ES-I3 (cell line): ENCODE measurements around the gene SLC22A1.
"Not testable (repeated sequence)": the region's sequence is repeated elsewhere in the genome, so short reads cannot be mapped to it uniquely, and the experiment has no call there.

ENCODE experiments used
- H3K36me3 ChIP-seq: 2 replicates; pipeline ENCODE4 v1.6.1; 2013; ENCODE audit warnings: mild to moderate bottlenecking, low read length, control low read depth, moderate library complexity; ENCODE audit not compliant: insufficient read depth
- H3K4me1 ChIP-seq: 2 replicates; pipeline ENCODE4 v1.6.1; 2013; ENCODE audit warnings: mild to moderate bottlenecking, control low read depth, low read length; ENCODE audit not compliant: insufficient read depth
- H3K9ac ChIP-seq: 2 replicates; pipeline ENCODE4 v1.6.1; 2013; ENCODE audit warnings: low read depth, mild to moderate bottlenecking, low read length, moderate library complexity
- H3K9me3 ChIP-seq: 2 replicates; pipeline ENCODE4 v1.6.1; 2013; ENCODE audit warnings: mild to moderate bottlenecking, low read length, moderate library complexity; ENCODE audit not compliant: control insufficient read depth, insufficient read depth

SLC22A1 gene

DNA sequence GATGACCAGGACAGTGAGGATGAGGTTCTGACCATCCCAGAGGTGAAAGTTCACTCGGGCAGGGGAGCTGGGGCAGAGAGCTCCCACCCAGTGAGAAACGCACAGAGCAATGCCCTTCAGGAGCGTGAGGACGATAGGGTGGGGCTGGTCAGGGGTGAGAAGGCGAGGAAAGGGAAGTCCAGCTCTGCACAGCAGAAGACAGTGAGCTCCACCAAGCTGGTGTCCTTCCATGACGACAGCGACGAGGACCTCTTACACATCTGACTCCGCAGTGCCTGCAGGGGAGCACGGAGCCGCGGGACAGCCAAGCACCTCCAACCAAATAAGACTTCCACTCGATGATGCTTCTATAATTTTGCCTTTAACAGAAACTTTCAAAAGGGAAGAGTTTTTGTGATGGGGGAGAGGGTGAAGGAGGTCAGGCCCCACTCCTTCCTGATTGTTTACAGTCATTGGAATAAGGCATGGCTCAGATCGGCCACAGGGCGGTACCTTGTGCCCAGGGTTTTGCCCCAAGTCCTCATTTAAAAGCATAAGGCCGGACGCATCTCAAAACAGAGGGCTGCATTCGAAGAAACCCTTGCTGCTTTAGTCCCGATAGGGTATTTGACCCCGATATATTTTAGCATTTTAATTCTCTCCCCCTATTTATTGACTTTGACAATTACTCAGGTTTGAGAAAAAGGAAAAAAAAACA is 16.6 kb upstream of the SLC22A1 start:
- H3K36me3 ChIP-seq: peaks cover 8% of the 10 kb centered on the region; the same call in 1 of the 2 replicates
- no peaks in the 10 kb centered on the region for H3K9me3 ChIP-seq
- no peak overlapping the region for H3K9ac ChIP-seq
- H3K4me1 ChIP-seq: no peaks in the 10 kb centered on the region

DNA sequence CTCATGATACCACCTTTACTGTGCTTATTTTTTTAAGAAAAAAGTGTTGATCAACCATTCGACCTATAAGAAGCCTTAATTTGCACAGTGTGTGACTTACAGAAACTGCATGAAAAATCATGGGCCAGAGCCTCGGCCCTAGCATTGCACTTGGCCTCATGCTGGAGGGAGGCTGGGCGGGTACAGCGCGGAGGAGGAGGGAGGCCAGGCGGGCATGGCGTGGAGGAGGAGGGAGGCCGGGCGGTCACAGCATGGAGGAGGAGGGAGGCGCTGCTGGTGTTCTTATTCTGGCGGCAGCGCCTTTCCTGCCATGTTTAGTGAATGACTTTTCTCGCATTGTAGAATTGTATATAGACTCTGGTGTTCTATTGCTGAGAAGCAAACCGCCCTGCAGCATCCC is 15.6 kb upstream of the SLC22A1 start:
- H3K36me3 ChIP-seq: peaks cover 8% of the 10 kb centered on the region; the same call in 1 of the 2 replicates
- no peaks in the 10 kb centered on the region for H3K9me3 ChIP-seq
- H3K4me1 ChIP-seq: no peaks in the 10 kb centered on the region
- H3K9ac ChIP-seq: no peak overlapping the region

- peaks cover 8% of the 10 kb centered on the region; the same call in 1 of the 2 replicates for H3K36me3 ChIP-seq
These were observed 14.9 kb upstream of the SLC22A1 start for GRCh38 chr6:160106701-160107100.

DNA sequence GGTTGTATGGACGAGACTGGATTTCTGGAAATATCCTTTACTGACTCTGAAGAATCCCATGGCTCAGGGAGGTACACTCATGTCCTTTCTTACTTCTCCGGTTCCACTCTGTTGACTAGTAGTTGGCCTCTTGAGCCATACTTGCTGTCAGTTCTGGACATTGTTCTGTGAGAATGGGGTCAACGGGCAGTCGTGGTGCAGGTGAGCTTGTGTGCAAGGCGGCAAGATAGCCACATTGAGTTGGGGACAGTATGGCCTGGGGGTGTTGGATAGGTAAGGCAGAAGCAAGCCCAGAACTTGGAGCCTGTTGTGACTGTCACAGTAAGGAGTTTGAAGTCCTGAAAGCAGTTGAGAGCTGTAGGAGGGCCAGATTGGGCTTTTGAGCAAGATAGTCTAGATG is 13.5 kb upstream of the SLC22A1 start:
- Histone ChIP-seq H3K36me3 (peaks cover 8% of the 10 kb centered on the region; the same call in 1 of the 2 replicates), H3K4me1 (peaks cover 7% of the 10 kb centered on the region; the same call in 1 of the 2 replicates), H3K9me3 (no peaks in the 10 kb centered on the region), H3K9ac (no peak overlapping the region)

More at GRCh38 chr6:160106701-160107100, 14.9 kb upstream of the SLC22A1 start:
- Histone ChIP-seq H3K9ac (no peak overlapping the region), H3K4me1 (peaks cover 3% of the 10 kb centered on the region; the same call in 1 of the 2 replicates), H3K9me3 (no peaks in the 10 kb centered on the region)

GRCh38 chr6:160110586-160111123 is 11.0 kb upstream of the SLC22A1 start:
- 0 out of 2 replicates have a peak, but pooled peaks cover 2% of the 10 kb centered on the region for H3K36me3 ChIP-seq
- no peak overlapping the region for H3K9ac ChIP-seq
- H3K4me1 ChIP-seq: peaks cover 7% of the 10 kb centered on the region; the same call in 1 of the 2 replicates
- H3K9me3 ChIP-seq: no peaks in the 10 kb centered on the region

GRCh38 chr6:160111806-160112205 is 9.8 kb upstream of the SLC22A1 start:
- peaks cover 7% of the 10 kb centered on the region; the same call in 1 of the 2 replicates for H3K4me1 ChIP-seq
- no peaks in the 10 kb centered on the region for H3K9me3 ChIP-seq
- no peak overlapping the region for H3K9ac ChIP-seq
- no peaks in the 10 kb centered on the region for H3K36me3 ChIP-seq

GRCh38 chr6:160112628-160113299 is 8.9 kb upstream of the SLC22A1 start:
- Histone ChIP-seq H3K36me3 (no peaks in the 10 kb centered on the region), H3K9me3 (peaks cover 2% of the 10 kb centered on the region; the same call in 1 of the 2 replicates), H3K9ac (no peak overlapping the region), H3K4me1 (peaks cover 7% of the 10 kb centered on the region; the same call in 1 of the 2 replicates)

- H3K4me1 ChIP-seq, H3K9me3 ChIP-seq: not testable (repeated sequence)
These were observed 7.1 kb upstream of the SLC22A1 start for GRCh38 chr6:160114536-160114935.

DNA sequence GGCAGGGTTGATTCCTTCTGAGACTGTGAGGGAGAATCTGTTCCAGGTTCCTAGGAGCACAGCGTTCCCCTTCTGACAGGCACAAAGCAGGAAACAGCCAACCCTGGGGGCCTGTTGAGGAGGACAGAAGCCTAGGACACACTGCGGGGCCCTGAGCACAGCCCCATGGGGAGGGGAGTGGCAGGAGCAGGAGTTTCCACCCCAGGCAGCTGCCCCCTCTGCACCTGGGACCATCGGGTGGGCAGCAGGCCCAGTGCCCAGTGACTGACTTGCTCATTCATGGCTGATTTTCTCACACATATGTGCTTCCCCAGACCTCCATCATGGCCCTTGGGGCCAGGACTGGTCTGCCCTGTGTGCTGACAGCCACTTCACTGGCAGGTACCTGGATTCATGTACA is 6.2 kb upstream of the SLC22A1 start:
- Histone ChIP-seq H3K36me3 (no peaks in the 10 kb centered on the region), H3K4me1 (peaks cover 7% of the 10 kb centered on the region; the same call in 1 of the 2 replicates), H3K9me3 (peaks cover 8% of the 10 kb centered on the region), H3K9ac (no peak overlapping the region)

More at GRCh38 chr6:160114536-160114935, 7.1 kb upstream of the SLC22A1 start:
- not testable (repeated sequence) for H3K9ac ChIP-seq, H3K36me3 ChIP-seq

DNA sequence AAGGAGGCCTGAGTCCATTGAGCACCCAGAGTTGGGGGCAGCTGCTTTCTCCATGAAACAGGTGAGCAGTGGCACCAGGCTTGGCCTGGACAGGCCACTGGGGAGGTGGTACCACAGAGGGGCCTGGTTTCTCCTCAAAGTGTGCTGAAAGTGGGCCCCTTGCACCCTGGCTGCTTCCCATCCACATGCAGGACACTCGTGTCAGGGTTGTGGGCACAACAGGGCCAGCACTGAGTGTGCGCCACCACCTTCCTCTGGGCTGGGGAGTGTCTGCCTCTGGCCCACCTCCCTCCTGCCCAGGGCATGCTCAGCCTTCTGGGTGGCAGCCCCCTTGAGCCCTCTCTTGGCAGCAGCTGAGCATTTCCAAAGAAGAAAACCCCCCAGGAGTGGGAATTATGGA is 5.2 kb upstream of the SLC22A1 start:
- H3K9ac ChIP-seq: no peak overlapping the region
- H3K36me3 ChIP-seq: no peaks in the 10 kb centered on the region
- peaks cover 5% of the 10 kb centered on the region; the same call in 1 of the 2 replicates for H3K4me1 ChIP-seq
- H3K9me3 ChIP-seq: peaks cover 8% of the 10 kb centered on the region

- H3K4me1 ChIP-seq: 0 out of 2 replicates have a peak, but pooled peaks cover under 1% of the 10 kb centered on the region
- H3K9me3 ChIP-seq: peaks cover 8% of the 10 kb centered on the region
- no peak overlapping the region for H3K9ac ChIP-seq
- H3K36me3 ChIP-seq: no peaks in the 10 kb centered on the region
These were observed 4.5 kb upstream of the SLC22A1 start for GRCh38 chr6:160117137-160117536.

DNA sequence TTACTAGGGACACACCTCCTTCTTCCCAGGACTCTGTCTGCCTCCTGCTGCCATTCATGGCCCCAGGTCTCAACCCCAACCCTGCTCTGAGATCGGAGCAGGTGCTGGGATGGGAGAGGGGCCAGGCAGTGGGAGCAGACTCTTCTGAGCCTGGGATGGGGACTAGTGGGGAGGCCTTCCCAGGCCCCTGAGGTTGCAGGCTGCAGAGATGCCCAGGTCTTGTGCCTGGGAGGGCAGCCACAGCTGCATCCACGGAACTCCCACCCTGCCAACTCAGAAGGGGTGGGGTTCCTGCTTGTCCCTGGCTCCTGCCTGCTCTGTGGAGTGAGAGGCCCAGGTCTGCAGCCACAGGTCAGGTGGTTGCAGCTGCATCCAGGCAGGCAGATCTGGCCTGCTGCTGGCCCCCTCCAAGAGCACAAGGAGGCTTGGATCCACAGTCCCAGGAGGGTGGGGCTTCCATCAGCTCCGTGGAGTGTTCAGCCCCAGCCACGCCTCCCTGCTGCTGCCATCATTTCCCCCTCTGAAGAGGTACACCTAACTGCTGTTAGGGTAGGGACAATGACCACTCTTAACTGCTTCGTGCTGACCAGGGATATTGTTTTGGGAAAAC is 2.9 kb upstream of the SLC22A1 start:
- Histone ChIP-seq H3K9me3 (peaks cover 8% of the 10 kb centered on the region), H3K9ac (no peak overlapping the region), H3K4me1 (no peaks in the 10 kb centered on the region), H3K36me3 (no peaks in the 10 kb centered on the region)

DNA sequence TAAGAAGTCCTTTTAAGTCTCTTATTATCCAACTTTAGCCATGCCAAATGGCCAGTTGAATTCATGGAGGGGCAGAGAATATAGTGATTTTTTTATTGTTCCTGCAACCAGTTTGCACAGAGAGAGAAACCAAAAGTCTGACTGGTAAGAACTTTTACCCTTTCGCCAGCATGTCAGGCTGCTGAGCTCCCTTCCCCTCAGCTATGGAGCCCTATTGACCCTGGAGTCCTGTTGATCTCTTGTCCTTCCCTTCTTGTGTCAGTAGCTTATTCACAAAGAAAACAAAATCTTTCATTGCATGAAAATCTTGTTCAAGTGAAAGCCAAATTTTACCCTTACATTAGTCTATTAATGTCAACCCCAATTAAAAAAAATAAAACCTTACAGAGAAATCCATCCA is 1.5 kb upstream of the SLC22A1 start:
- H3K9ac ChIP-seq: no peak overlapping the region
- no peaks in the 10 kb centered on the region for H3K36me3 ChIP-seq
- H3K9me3 ChIP-seq: peaks cover 8% of the 10 kb centered on the region
- H3K4me1 ChIP-seq: no peaks in the 10 kb centered on the region

GRCh38 chr6:160121981-160122380 is 366 bp downstream of the SLC22A1 start:
- H3K4me1 ChIP-seq: no peaks in the 10 kb centered on the region
- H3K36me3 ChIP-seq: no peaks in the 10 kb centered on the region
- H3K9me3 ChIP-seq: peaks cover 8% of the 10 kb centered on the region
- H3K9ac ChIP-seq: no peak overlapping the region
